Activated CD8-positive, alpha-beta memory T cell treated with anti-CD3 and anti-CD28 coated beads, Interleukin-2, amount 50 U/mL, for 48 hours (primary cell): Measurements from ENCODE around the gene FIG4.
"Not testable (repeated sequence)": the region's sequence is repeated elsewhere in the genome, so short reads cannot be mapped to it uniquely, and the experiment has no call there.

ENCODE experiments used
- DNase-seq: peaks from one replicate; pipeline ENCODE4 v3.0.0-alpha.2; 2020

The FIG4 gene

GRCh38 chr6:109800771-109801170 is 109.7 kb downstream of the FIG4 start:
- DNase-seq = no peak

DNA sequence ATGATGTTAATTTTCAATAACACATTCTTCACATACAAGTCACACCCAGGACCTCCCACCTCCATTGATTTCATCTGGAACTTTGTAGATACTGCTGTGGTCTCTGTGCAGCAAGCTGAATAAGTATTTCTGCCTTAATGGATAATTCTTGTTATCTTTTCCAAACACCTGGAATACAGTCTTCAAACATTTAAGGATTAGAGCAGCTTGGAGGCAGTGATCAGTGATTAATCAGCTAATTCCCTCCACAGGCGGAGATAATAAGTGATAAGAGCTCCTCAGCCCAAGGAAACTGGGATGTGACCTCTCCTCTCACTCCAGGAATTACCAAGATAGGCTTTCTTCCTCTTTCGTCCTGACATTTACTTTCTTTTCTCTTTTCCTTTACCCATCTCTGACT is 110.7 kb downstream of the FIG4 start:
- no peak for DNase-seq

DNA sequence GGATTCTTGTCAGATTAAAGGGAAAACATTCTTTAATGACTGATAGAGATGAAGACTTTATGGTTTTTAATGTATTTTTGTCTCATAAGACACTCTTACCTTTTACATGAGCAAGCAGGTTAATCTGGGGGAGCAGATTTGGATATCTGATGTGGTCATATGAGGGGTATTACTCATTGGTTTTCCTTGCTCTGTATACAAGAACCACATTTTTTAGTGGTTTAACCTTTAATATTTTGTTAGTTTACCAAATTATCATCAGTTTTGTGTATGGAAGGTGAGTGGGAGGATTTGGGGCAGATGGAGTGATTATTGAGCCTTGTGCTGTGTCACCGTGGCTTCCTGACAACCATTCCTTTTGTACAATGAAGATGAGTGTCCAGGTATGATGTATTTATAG is 112.9 kb downstream of the FIG4 start:
- no peak for DNase-seq

GRCh38 chr6:109807881-109808280 is 116.8 kb downstream of the FIG4 start:
- no peak for DNase-seq

GRCh38 chr6:109808837-109809236 is 117.7 kb downstream of the FIG4 start:
- no peak for DNase-seq

DNA sequence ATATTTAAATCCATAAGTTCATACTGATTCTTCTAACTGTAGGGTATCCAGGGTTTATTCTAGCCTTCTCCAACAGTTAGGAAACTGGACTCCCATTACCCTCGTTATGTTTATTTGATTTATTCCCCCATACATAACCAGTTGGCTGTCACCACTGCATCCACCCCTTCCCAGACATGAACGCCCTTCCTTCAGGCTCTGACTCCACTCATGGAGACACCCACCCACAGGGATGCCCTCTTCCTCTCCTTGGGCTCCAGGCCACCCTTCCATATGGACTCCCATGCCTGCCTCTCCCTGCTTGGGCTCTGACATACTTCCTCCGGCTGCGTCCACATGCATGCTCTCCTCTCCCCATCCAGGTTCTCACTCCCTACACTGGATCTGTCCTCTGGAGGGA is 124.0 kb downstream of the FIG4 start:
- DNase-seq = no peak

- DNase-seq = no peak
These were observed 125.6 kb downstream of the FIG4 start for GRCh38 chr6:109816452-109817374.

GRCh38 chr6:109820706-109821350 is 129.7 kb downstream of the FIG4 start:
- DNase-seq = no peak

GRCh38 chr6:109821428-109821827 is 130.3 kb downstream of the FIG4 start:
- no peak for DNase-seq

- no peak for DNase-seq
These were observed 133.0 kb downstream of the FIG4 start for GRCh38 chr6:109824105-109824504.

DNA sequence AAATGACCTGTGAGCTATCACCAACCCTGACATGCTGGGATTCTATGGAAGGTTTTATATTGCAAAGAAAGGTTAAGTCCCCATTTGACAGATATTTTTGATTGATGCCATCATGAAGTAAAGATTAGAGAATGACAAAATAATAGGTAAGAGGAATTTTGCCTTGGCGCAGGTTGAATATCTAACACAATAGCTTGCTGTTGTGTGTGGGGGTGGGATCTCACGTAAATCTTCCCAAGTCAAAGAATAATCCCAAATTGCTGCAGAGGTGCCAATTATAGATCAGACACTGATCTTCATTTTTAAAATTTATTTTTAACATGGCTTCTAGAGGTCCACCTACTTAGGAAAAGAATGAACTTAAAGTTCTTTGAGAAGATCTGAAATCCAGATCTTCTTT is 135.5 kb downstream of the FIG4 start:
- no peak for DNase-seq

- not testable (repeated sequence) for DNase-seq
These were observed 140.3 kb downstream of the FIG4 start for GRCh38 chr6:109831352-109831751.

DNA sequence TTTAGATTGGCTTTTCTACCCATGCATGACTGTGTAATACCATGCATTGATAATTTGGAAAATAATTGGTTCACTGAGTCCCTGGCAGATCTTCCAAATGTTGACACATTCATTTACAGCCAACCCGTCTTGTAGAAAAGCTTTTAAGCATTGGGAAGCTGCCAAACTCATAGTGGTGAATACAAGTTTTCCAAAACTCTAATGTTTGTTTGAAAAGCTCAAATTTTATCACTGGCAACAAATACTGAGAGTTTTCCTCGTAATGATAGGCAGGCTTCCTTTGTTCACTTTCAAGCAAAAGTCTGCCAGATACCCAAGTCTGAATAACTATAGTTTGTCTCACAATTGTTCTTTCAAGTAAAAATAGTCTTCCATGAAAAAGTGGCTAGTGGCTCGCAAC is 143.0 kb downstream of the FIG4 start:
- no peak for DNase-seq

GRCh38 chr6:109834595-109835437 is 143.7 kb downstream of the FIG4 start:
- DNase-seq = no peak

- DNase-seq = no peak
These were observed 148.9 kb downstream of the FIG4 start for GRCh38 chr6:109840034-109840433.

GRCh38 chr6:109840796-109841195 is 149.7 kb downstream of the FIG4 start:
- no peak for DNase-seq

DNA sequence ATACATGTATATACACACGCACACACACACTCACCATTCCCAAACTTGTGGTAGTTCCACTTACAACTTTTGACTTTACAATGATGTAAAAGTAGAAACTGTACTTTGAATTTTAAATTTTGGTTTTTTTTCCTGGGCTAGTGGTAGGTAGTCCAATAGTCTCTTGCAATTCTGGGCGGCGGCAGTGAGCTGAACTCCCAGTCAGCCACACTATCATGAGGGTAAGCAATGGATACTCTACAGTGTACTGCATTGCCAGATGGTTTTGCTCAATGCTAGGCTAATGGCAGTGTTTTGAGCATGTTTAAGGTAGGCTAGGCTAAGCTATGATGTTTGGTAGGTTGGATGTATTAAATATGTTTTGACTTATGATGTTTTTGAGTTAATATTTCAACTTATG is 150.8 kb downstream of the FIG4 start:
- no peak for DNase-seq

GRCh38 chr6:109852713-109853112 is 161.6 kb downstream of the FIG4 start:
- no peak for DNase-seq

GRCh38 chr6:109853426-109853825 is 162.3 kb downstream of the FIG4 start:
- no peak for DNase-seq

- DNase-seq = no peak
These were observed 162.9 kb downstream of the FIG4 start for GRCh38 chr6:109853951-109854350.

DNA sequence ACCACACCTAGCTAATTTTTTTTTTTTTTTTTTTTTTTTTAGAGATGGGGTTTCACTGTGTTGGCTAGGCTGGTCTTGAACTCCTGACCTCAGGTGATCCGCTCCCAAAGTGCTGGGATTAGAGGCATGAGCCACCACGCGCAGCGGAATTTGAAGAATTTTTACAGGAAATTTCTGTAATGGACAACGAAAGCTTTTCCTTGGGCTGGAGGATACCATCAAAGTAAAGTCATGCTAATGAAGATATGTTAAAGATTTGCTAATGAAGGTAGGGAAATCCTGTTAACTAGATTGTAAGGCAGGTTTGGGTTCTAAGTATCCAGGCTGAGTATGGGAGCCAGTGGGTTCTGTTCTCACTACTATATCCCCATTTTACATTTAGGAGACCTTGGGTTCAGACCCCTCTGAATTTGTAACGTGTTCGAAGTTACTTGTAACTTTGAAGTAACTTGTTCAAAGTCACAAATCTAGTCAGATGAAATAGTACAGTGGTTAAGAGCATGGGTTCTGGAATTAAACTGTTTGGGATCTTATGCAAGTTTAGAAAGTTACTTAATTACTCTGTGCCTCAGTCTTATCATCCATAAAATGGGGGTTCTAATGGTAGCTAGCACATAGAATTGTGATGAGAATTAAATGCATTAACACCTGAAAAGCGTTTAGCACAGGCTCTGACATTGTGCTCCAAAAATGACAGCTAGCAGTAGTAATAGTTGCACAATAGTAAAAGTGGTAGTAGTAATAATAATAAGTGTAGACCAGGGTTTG is 163.6 kb downstream of the FIG4 start:
- DNase-seq = no peak

DNA sequence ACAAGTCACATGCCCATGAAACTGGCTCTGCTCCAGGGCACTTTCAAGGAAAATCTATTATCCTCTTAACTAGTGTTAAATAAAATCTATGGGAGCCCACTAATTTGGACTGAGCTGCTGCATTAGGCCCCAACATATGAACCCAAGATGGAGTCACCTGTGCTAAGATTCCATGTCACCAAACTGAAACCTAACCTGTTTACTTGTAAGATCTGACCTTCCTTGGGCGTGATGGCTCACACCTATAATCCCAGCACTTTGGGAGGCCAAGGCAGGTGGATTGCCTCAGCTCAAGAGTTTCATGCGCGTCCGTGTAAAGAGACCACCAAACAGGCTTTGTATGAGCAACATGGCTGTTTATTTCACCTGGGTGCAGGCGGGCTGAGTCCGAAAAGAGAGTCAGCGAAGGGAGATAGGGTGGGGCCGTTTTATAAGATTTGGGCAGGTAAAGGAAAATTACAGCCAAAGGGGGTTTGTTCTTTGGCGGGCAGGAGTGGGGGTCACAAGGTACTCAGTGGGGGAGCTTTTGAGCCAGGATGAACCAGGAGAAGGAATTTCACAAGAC is 164.5 kb downstream of the FIG4 start:
- not testable (repeated sequence) for DNase-seq
